Bone marrow (tissue), 2 donors: ENCODE measurements around the gene STK4.
A peak's percentile ranks its signal among the peaks of the same experiment; 100 is the strongest.

Source experiments
- DNase-seq, 2 donors: peaks; one replicate each; lab custom pipeline; 2025; lab: John Stamatoyannopoulos, UW

The STK4 gene

GRCh38 chr20:44954211-44954610 lies 12.1 kb upstream of the STK4 start:
- DNase-seq, result no peak

GRCh38 chr20:44955270-44955669 lies 11.0 kb upstream of the STK4 start:
- DNase-seq, result no peak

GRCh38 chr20:44956410-44956809 lies 9.9 kb upstream of the STK4 start:
- no peak for DNase-seq

GRCh38 chr20:44958276-44958675 lies 8.0 kb upstream of the STK4 start:
- DNase-seq, result no peak

GRCh38 chr20:44959082-44959637 lies 7.2 kb upstream of the STK4 start:
- no peak for DNase-seq

GRCh38 chr20:44959638-44960102 lies 6.6 kb upstream of the STK4 start:
- no peak for DNase-seq

GRCh38 chr20:44960103-44960852 lies 6.0 kb upstream of the STK4 start, which contains the start of gene TOMM34:
TOMM34 (minus strand) TSS chr20:44960397; CDS start chr20:44960333, 64 bp downstream.
- DNase-seq, result peak; percentile 76 to 80

- no peak for DNase-seq
These were observed 5.1 kb upstream of the STK4 start for GRCh38 chr20:44961011-44961869.

GRCh38 chr20:44961870-44962267 lies 4.4 kb upstream of the STK4 start:
- no peak for DNase-seq

GRCh38 chr20:44962483-44962882 lies 3.8 kb upstream of the STK4 start:
- no peak for DNase-seq

GRCh38 chr20:44963325-44964215 lies 2.7 kb upstream of the STK4 start:
- no peak for DNase-seq

GRCh38 chr20:44965651-44966029 lies 672 bp upstream of the STK4 start:
- DNase-seq, result no peak

GRCh38 chr20:44967207-44967807 lies 995 bp downstream of the STK4 start:
- peak in 1 of 2 donors; percentile 86 for DNase-seq

- DNase-seq, result no peak
These were observed 3.1 kb downstream of the STK4 start for GRCh38 chr20:44969300-44969894.

- DNase-seq, result peak in 1 of 2 donors; percentile 21
These were observed 4.0 kb downstream of the STK4 start for GRCh38 chr20:44970243-44970757.

- no peak for DNase-seq
These were observed 6.7 kb downstream of the STK4 start for GRCh38 chr20:44973053-44973452.

- DNase-seq, result no peak
These were observed 10.4 kb downstream of the STK4 start for GRCh38 chr20:44976698-44977097.

GRCh38 chr20:44979090-44979621 lies 12.8 kb downstream of the STK4 start:
- DNase-seq, result peak in 1 of 2 donors; percentile 81

- no peak for DNase-seq
These were observed 15.6 kb downstream of the STK4 start for GRCh38 chr20:44981736-44982406.
